Osteocyte (in vitro differentiated cells): ENCODE data around the gene PRRT1B. TPM values are rescaled to one million over a fixed set of nuclear protein-coding genes. Genes with fewer than 3 reads are reported as not detected.
A peak's percentile ranks its signal among the peaks of the same experiment; 100 is the strongest.

ENCODE experiments used
- DNase-seq: peaks from one replicate; pipeline ENCODE4 v3.0.0; 2021; ENCODE audit warnings: mixed read lengths; ENCODE audit not compliant: unreplicated experiment; ENCODE audit errors: extremely low spot score
- H3K27ac Mint-ChIP-seq: one replicate; pipeline ENCODE4 v1.8.0; 2021; ENCODE audit warnings: mild to moderate bottlenecking, mixed read lengths; ENCODE audit not compliant: unreplicated experiment
- H3K27me3 Mint-ChIP-seq: one replicate; pipeline ENCODE4 v1.8.0; 2021; ENCODE audit warnings: mixed read lengths; ENCODE audit not compliant: unreplicated experiment
- H3K36me3 Mint-ChIP-seq: one replicate; pipeline ENCODE4 v1.8.0; 2021; ENCODE audit warnings: mixed read lengths; ENCODE audit not compliant: unreplicated experiment
- H3K4me1 Mint-ChIP-seq: one replicate; pipeline ENCODE4 v1.8.0; 2021; ENCODE audit warnings: mixed read lengths; ENCODE audit not compliant: unreplicated experiment
- H3K4me3 Mint-ChIP-seq: one replicate; pipeline ENCODE4 v1.8.0; 2021; ENCODE audit warnings: mild to moderate bottlenecking, moderate library complexity, mixed read lengths; ENCODE audit not compliant: unreplicated experiment
- H3K9me3 Mint-ChIP-seq: one replicate; pipeline ENCODE4 v1.8.0; 2021; ENCODE audit warnings: mixed read lengths; ENCODE audit not compliant: unreplicated experiment
- total RNA-seq: library from RNA; stranded (reverse); gene quantifications from 2 replicates; pipeline ENCODE4 v1.2.1, GENCODE V29; 2021
- TF ChIP-seq, protein P1 (sequence below): fragments of 200-600 bp; sonication (generic); IDR thresholded peaks from 2 replicates; pipeline ENCODE4 v1.5.0; 2021; ENCODE audit warnings: antibody characterized with exemption, mild to moderate bottlenecking, moderate library complexity

The PRRT1B gene
- total RNA-seq, 1 donor from 2014 or later = not detected

DNA sequence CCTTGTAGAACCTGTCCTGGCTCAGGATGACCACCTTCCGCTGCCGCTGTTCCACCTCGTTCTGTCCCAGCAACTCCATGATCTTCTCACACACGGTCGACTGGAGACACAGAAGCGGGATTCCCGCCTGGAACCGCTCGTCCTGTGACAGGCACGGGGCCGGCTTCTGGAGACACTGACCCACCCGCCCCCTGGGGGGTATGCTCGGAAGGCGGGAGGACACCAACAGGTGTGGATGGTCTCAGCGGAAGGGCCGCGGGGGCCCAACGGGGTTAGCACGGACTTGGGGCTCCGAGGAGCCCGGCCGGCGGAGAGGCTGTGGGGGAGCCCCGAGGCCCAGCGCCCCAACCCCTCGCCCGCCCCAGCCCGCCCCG is 14.8 kb upstream of the PRRT1B start:
- TF ChIP-seq, protein P1, sequence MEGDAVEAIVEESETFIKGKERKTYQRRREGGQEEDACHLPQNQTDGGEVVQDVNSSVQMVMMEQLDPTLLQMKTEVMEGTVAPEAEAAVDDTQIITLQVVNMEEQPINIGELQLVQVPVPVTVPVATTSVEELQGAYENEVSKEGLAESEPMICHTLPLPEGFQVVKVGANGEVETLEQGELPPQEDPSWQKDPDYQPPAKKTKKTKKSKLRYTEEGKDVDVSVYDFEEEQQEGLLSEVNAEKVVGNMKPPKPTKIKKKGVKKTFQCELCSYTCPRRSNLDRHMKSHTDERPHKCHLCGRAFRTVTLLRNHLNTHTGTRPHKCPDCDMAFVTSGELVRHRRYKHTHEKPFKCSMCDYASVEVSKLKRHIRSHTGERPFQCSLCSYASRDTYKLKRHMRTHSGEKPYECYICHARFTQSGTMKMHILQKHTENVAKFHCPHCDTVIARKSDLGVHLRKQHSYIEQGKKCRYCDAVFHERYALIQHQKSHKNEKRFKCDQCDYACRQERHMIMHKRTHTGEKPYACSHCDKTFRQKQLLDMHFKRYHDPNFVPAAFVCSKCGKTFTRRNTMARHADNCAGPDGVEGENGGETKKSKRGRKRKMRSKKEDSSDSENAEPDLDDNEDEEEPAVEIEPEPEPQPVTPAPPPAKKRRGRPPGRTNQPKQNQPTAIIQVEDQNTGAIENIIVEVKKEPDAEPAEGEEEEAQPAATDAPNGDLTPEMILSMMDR = peak; percentile 24
- peak overlapping the region; percentile 79 for H3K4me3 Mint-ChIP-seq
- no peaks in the 10 kb centered on the region for H3K27me3 Mint-ChIP-seq
- DNase-seq = no peak
- peaks cover 21% of the 10 kb centered on the region for H3K36me3 Mint-ChIP-seq
- no peak overlapping the region for H3K27ac Mint-ChIP-seq
- peaks cover 15% of the 10 kb centered on the region for H3K4me1 Mint-ChIP-seq
- no peaks in the 10 kb centered on the region for H3K9me3 Mint-ChIP-seq

DNA sequence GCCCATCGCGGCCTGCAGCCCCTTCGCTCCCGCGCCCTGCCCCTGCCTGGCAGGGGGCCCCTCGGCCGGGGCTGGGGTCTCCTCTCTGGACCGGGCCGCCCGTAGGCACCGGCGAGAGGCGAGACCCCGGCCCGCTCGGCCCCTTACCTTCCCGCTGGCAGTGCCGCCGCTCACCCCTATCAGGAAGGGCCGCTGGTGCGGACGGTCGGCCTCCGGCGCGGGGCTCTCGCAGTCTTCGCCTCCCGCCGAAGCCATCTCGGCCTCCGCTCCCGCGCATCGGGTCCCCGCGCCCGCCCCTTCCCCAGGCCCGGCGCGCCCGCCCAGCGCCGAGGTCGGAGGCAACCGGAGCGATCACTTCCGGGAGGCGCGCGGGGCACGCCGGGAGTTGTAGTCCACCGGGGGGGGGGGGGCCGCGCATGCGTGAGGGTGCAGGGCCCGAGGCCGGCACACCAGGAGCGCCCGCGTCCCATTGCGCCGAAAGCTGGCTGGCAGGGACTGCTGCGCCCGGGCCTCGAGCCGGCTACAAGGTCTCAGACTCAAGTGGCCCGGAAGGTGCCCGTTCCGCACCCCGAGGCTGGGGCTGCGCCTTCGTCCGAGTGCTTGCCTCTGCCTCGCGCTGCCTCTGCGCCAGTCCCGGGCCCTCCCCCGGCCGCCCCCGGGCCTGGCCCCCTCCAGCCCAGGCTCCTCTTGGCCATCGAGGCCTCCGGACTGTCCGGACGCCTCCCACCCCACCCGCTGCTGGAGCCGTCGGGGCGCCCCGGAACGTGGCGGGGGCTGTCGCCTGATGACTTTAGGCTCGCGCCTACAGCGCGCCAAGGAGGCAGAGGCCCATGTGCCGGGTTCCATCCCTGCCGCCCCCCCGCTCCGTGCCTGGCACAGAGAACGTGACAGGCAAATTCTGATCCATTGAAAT is 14.1 kb upstream of the PRRT1B start, which contains the start of gene UCK1:
TSS of gene UCK1 (minus strand) at position 344 of the 913 bp plus-strand sequence. CDS start at position 255, 89 bp downstream.
- Mint-ChIP-seq H3K9me3 (no peaks in the 10 kb centered on the region), H3K27ac (no peak within 1 kb of the TSS), H3K4me1 (peaks cover 15% of the 10 kb centered on the region), H3K4me3 (peak within 1 kb of the TSS; percentile 79), H3K27me3 (no peaks in the 10 kb centered on the region), H3K36me3 (peaks cover 20% of the 10 kb centered on the region)
- TF ChIP-seq, protein P1 = no peak
- peak; percentile 91 for DNase-seq

DNA sequence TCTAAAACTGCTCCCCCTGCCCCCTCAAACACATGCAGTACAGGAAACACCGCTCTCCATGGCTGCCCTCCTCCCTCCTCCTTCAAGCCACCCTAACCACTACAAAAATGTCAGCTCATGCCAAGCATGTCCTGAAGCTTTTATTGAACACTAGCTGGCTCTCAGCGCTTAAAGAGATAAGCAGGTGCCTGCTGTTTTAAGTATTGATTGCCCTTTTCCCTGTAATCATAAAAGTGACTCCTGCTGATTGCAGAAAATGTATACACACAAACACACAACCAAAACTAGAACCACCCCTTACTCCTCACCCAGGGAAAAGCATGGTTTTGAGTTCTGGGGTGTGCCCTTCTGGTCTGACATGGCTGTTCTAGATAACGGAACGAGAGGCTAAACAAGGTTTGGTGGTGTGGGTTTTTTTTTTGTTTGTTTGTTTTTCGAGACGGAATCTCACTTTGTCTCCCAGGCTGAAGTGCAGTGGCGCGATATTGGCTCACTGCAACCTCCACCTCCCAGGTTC is 10.5 kb upstream of the PRRT1B start:
- H3K4me1 Mint-ChIP-seq = peaks cover 7% of the 10 kb centered on the region
- DNase-seq = no peak
- H3K27me3 Mint-ChIP-seq = no peaks in the 10 kb centered on the region
- no peak overlapping the region for H3K4me3 Mint-ChIP-seq
- no peaks in the 10 kb centered on the region for H3K36me3 Mint-ChIP-seq
- H3K27ac Mint-ChIP-seq = no peak overlapping the region
- H3K9me3 Mint-ChIP-seq = no peaks in the 10 kb centered on the region
- TF ChIP-seq, protein P1 = no peak

DNA sequence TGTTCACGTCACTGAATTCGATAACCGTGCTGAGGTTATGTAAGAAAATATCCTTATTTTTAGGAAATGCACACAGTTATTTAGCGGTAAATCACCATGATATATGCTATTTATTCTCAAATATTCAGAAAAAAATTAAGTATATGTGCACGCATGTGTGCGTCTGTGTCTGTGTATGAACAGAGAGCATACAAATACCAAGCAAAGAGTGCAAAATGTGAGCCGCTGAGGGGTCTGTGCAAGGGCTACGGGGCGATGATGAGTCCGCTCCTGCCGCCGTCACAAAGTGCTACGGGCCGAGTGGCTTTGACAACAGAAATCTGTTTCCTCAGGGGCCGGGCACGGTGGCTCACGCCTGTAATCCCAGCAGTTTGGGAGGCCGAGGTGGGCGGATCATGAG is 7.4 kb upstream of the PRRT1B start:
- no peak for DNase-seq
- Mint-ChIP-seq H3K4me3 (no peak overlapping the region), H3K4me1 (no peaks in the 10 kb centered on the region), H3K36me3 (no peaks in the 10 kb centered on the region), H3K27me3 (no peaks in the 10 kb centered on the region), H3K9me3 (peaks cover 4% of the 10 kb centered on the region), H3K27ac (no peak overlapping the region)
- TF ChIP-seq, protein P1 = no peak

DNA sequence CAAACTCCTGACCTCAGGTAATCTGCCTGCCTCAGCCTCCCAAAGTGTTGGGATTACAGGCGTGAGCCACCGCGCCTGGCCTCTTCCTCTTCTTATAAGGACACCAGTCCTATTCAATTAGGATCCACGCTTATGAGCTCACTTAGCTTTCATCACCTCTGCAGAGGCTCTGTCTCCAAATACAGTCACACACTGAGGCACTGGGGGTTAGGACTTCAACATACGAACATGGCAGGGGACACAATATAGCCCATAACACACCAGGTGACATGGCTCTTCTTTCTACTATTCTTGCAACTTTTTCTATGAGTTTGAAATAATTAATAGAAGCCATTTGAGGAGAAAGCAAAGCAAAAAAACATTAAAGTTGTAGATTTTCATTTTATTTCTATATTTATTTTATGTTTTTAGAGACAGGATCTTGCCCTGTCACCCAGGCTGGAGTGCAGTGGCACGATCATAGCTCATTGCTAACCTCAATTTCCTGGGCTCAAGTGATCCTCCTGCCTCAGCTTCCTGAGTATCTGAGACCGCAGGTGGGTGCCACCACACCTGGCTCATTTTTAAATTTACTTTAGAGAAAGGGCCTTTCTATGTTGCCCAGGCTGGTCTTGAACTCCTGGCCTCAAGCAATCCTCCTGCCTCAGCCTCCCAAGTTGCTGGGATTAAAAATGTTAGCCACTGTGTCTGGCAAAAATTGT is 6.0 kb upstream of the PRRT1B start:
- H3K4me3 Mint-ChIP-seq = no peak overlapping the region
- no peaks in the 10 kb centered on the region for H3K4me1 Mint-ChIP-seq
- no peaks in the 10 kb centered on the region for H3K27me3 Mint-ChIP-seq
- no peak for DNase-seq
- peaks cover 13% of the 10 kb centered on the region for H3K9me3 Mint-ChIP-seq
- TF ChIP-seq, protein P1 = no peak
- H3K36me3 Mint-ChIP-seq = peaks cover 6% of the 10 kb centered on the region
- H3K27ac Mint-ChIP-seq = no peak overlapping the region
